Aorta (tissue), 5 donors: Measurements from ENCODE around the gene ZNF143. TPM values are rescaled to one million over a fixed set of nuclear protein-coding genes. Genes with fewer than 3 reads are reported as not detected.

Source experiments
- ATAC-seq: fragments of 200-7000 bp; cut with Tn5 transposase; one replicate; pipeline ENCODE4 v1.9.1; 2022; ENCODE audit warnings: moderate library complexity; ENCODE audit not compliant: low FRiP score
- DNase-seq, 2 donors: peaks; one replicate each; pipeline ENCODE4 v3.0.0-alpha.2; 2020
- H3K27ac ChIP-seq, 2 donors: one replicate each; pipeline ENCODE4 v1.5.1; 2013; ENCODE audit warnings: low read length in 2 of 2, mild to moderate bottlenecking in 2 of 2, moderate library complexity in 2 of 2, control low read depth in 1 of 2, inconsistent platforms in 1 of 2, low read depth in 1 of 2
- H3K27me3 ChIP-seq, 2 donors: one replicate each; pipeline ENCODE4 v1.6.1; 2013; ENCODE audit warnings: control low read depth in 1 of 2, low read length in 1 of 2, mild to moderate bottlenecking in 1 of 2, moderate library complexity in 1 of 2; ENCODE audit not compliant: insufficient read depth in 2 of 2, control insufficient read depth in 1 of 2
- H3K36me3 ChIP-seq, 2 donors: one replicate each; pipeline ENCODE4 v1.6.1; 2013; ENCODE audit warnings: control low read depth in 1 of 2, low read length in 1 of 2, mild to moderate bottlenecking in 1 of 2; ENCODE audit not compliant: insufficient read depth in 2 of 2, control insufficient read depth in 1 of 2
- H3K4me1 ChIP-seq, 2 donors: one replicate each; pipeline ENCODE4 v1.6.1; 2013; ENCODE audit warnings: low read length in 2 of 2, control low read depth in 1 of 2, mild to moderate bottlenecking in 1 of 2, moderate library complexity in 1 of 2; ENCODE audit not compliant: insufficient read depth in 2 of 2, control insufficient read depth in 1 of 2
- H3K4me3 ChIP-seq, 2 donors: one replicate each; pipeline ENCODE4 v1.5.1; 2013; ENCODE audit warnings: low read length in 2 of 2, control low read depth in 1 of 2, mild to moderate bottlenecking in 1 of 2
- H3K9me3 ChIP-seq: one replicate; pipeline ENCODE4 v1.6.1; 2013; ENCODE audit warnings: mild to moderate bottlenecking, low read length; ENCODE audit not compliant: control insufficient read depth
- WGBS, 2 donors: extraction: QIAGEN DNeasy Blood & Tissue Kit; methylation state at CpG; one replicate each; pipeline ENCODE4 v1.1.7; 2013; 5-methylcytosine and 5-hydroxymethylcytosine counted together
- intact Hi-C, 2 donors: fragments of 100-400 bp; cut with DNase I; formaldehyde crosslinking; loops; one replicate each; pipeline versions ENCODE4 v1.14.2 to v1.15.0; 2022
- polyA plus RNA-seq, 2 donors: library from polyadenylated mRNA; stranded (reverse); fragments of 200-250 nt; gene quantifications; one replicate each; pipeline ENCODE4 v1.2.3, GENCODE V29; 2013
- total RNA-seq, 2 donors: library from RNA; stranded (reverse); fragmentation: NEBNext Ultra II Directional; extraction: Animal tissue kit (Norgen Biotek cat#: 25700); gene quantifications; one replicate each; pipeline ENCODE4 v1.2.1, GENCODE V29; 2021
- donor health status: healthy with polysubstance abuse.
- donor health status: Bipolar disorder and iron deficiency.
- donor health status: DM: no; HTN: no; CAD: no.
- donor health status: DM: no; HTN: no; CAD: no.
- donor health status: DM: yes; HTN: yes; CAD: no.

ZNF143 gene
- total and polyA plus RNA-seq, 4 donors = 12.9 to 42.0 (median 26.9) TPM

DNA sequence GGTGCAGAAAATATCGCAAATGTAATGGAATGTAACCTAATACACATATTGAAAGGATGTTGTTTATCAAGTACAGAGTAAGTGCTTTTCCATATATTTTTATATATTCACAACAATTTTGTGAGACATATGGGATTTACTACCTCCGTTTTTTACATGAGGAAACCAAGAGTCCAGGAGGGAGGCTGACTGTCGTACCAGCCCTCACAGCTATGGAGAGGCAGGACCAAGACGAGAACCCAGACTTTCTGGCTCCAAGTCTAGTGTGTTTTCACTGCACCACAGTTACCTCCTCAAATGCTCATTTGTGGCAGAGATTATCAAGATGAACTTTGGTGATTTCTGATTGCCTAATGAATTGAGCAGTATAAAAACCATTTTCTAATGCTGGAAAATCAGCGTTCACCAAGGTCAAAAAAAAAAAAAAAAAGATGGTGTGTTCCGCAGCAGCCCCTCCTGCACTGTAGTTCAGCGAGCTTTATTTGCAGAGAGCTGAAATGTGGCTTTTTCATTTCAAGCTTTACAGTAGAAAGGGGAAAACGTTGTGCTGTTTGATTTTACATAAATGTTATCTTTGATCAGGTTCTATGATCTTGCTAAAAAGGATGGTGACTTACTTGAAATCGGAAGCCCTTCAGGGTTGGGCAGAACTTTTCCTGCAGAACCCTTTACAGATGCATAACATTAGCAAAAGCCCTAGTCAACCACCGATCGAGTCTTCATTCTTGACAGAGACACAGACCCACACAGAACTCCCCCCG lies 67.9 kb downstream of the ZNF143 start:
- ATAC-seq (no peak), DNase-seq (no peak)
- 48 to 53% methylated on average over 12 of the region's 12 CpGs for WGBS, 2 donors
- intact Hi-C loops = loop anchor here (5.0 kb wide), 2 partner anchors 44 to 49 kb away; partner anchors contain the start of gene WEE1 (in 1 of the 2)
- H3K4me3 ChIP-seq = no peak overlapping the region
- peaks cover 0 to 3% of the 10 kb centered on the region in 2 donors for H3K36me3 ChIP-seq
- H3K27ac ChIP-seq = no peak overlapping the region
- H3K9me3 ChIP-seq = no peaks in the 10 kb centered on the region
- H3K27me3 ChIP-seq = no peaks in the 10 kb centered on the region
- H3K4me1 ChIP-seq = no peaks in the 10 kb centered on the region

GRCh38 chr11:9529334-9529650 lies 68.5 kb downstream of the ZNF143 start:
- intact Hi-C loops = loop anchor here (5.0 kb wide), 2 partner anchors 43 to 48 kb away; partner anchors contain the start of gene WEE1 (in 1 of the 2)
- ATAC-seq (no peak), DNase-seq (peak; percentile 71 to 85)
- Histone ChIP-seq H3K4me1 (no peaks in the 10 kb centered on the region), H3K4me3 (no peak overlapping the region), H3K9me3 (no peaks in the 10 kb centered on the region), H3K27ac (no peak overlapping the region), H3K36me3 (peaks cover 0 to 3% of the 10 kb centered on the region in 2 donors), H3K27me3 (no peaks in the 10 kb centered on the region)
- WGBS, 2 donors = 24 to 25% methylated on average over 3 of the region's 3 CpGs

GRCh38 chr11:9530020-9530621 lies 69.3 kb downstream of the ZNF143 start:
- Histone ChIP-seq H3K4me1 (no peaks in the 10 kb centered on the region), H3K4me3 (no peak overlapping the region), H3K36me3 (peaks cover 0 to 2% of the 10 kb centered on the region in 2 donors), H3K27me3 (no peaks in the 10 kb centered on the region), H3K27ac (no peak overlapping the region), H3K9me3 (no peaks in the 10 kb centered on the region)
- WGBS, 2 donors = 60 to 68% methylated on average over 9 of the region's 9 CpGs
- intact Hi-C loops = loop anchor here in 1 of 2 donors (10.0 kb wide), 2 partner anchors 85 to 215 kb away; no protein-coding TSS in a partner anchor
- ATAC-seq = no peak
- no peak for DNase-seq

DNA sequence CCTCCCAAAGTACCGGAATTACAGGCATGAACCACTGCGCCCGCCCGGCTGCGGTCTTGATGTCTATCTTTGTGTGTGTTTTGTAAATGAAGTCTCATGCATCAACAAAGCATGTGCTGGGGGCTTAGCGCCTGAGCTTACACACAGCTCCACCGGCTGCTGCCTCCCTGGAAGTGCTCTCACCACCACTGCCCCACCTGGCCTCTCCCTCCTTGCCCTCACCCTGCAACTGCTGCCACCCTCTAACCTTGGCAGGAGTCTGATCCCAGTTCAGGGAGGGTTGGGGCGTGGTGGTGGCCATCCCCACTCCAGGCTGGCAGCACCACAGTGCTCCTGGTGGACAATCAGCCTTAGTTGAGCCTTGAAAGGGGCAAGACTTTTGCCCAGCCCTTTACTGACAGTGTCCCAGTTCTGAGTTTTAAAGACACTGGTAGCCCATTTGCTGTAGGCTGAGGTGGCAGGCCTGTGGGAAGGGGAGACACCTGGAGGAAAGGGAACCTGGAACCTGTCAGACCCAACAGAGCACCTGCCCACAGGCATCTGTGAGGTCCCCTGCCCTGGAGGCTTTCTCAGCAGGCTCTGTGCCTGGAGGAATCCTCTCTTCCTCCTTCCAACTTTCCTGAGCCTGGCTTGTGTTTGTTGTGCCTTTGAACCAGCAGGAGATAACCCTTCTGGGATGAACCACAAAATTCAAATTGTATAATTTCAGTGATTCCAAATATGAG lies 70.3 kb downstream of the ZNF143 start:
- no peak overlapping the region for H3K27ac ChIP-seq
- no peaks in the 10 kb centered on the region for H3K4me1 ChIP-seq
- intact Hi-C loops = loop anchor here in 1 of 2 donors (10.0 kb wide), 2 partner anchors 84 to 214 kb away; no protein-coding TSS in a partner anchor
- DNase-seq (no peak), ATAC-seq (no peak)
- H3K27me3 ChIP-seq = no peaks in the 10 kb centered on the region
- H3K36me3 ChIP-seq = no peaks in the 10 kb centered on the region
- no peak overlapping the region for H3K4me3 ChIP-seq
- WGBS, 2 donors = 96 to 98% methylated on average over 8 of the region's 8 CpGs
- no peaks in the 10 kb centered on the region for H3K9me3 ChIP-seq

DNA sequence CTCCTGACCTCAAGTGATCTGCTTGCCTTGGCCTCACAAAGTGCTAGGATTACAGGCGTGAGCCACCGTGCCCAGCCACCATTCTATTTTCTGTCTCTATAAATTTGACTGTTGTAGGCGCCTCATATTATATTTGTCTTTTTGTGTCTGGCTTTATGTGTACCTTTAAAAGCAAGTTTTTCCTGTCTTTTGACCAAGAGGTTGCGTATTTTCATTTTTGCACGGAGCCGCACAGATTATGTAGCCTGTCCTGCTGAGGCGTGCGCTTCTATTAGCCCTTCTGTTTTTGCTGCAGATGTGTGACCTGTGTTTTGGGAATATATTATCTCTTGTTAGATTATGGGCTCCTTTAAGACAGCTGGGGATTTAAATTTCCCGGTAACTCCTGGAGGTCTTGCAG lies 72.2 kb downstream of the ZNF143 start:
- Histone ChIP-seq H3K4me1 (no peaks in the 10 kb centered on the region), H3K36me3 (no peaks in the 10 kb centered on the region), H3K4me3 (no peak overlapping the region), H3K9me3 (no peaks in the 10 kb centered on the region), H3K27me3 (no peaks in the 10 kb centered on the region), H3K27ac (peak overlapping the region in 1 of 2 donors; percentile 33)
- 38 to 47% methylated on average over 9 of the region's 9 CpGs for WGBS, 2 donors
- DNase-seq (no peak), ATAC-seq (no peak)
- intact Hi-C loops = loop anchor here in 1 of 2 donors (10.0 kb wide), 2 partner anchors 82 to 212 kb away; no protein-coding TSS in a partner anchor

GRCh38 chr11:9533736-9534473 lies 73.1 kb downstream of the ZNF143 start:
- WGBS, 2 donors = 3 to 8% methylated on average over 5 of the region's 5 CpGs
- no peak for ATAC-seq
- Histone ChIP-seq H3K27ac (no peak overlapping the region), H3K4me3 (no peak overlapping the region), H3K36me3 (no peaks in the 10 kb centered on the region), H3K9me3 (no peaks in the 10 kb centered on the region), H3K27me3 (no peaks in the 10 kb centered on the region), H3K4me1 (no peaks in the 10 kb centered on the region)
- DNase-seq = no peak
- intact Hi-C loops = loop anchor here in 1 of 2 donors (10.0 kb wide), 2 partner anchors 81 to 211 kb away; no protein-coding TSS in a partner anchor

- H3K4me1 ChIP-seq = no peaks in the 10 kb centered on the region
- no peaks in the 10 kb centered on the region for H3K9me3 ChIP-seq
- no peak overlapping the region for H3K4me3 ChIP-seq
- H3K27me3 ChIP-seq = no peaks in the 10 kb centered on the region
- intact Hi-C loops = loop anchor here in 1 of 2 donors (10.0 kb wide), 2 partner anchors 80 to 210 kb away; no protein-coding TSS in a partner anchor
- WGBS, 2 donors = 49 to 61% methylated on average over 6 of the region's 6 CpGs
- peak overlapping the region in 1 of 2 donors; percentile 8 for H3K27ac ChIP-seq
- H3K36me3 ChIP-seq = no peaks in the 10 kb centered on the region
- ATAC-seq (peak; percentile 53), DNase-seq (peak; percentile 85 to 93)
These were observed 74.5 kb downstream of the ZNF143 start for GRCh38 chr11:9535189-9535781.

- Histone ChIP-seq H3K27ac (no peak overlapping the region), H3K9me3 (no peaks in the 10 kb centered on the region), H3K27me3 (no peaks in the 10 kb centered on the region), H3K4me1 (no peaks in the 10 kb centered on the region), H3K36me3 (no peaks in the 10 kb centered on the region), H3K4me3 (no peak overlapping the region)
- ATAC-seq (no peak), DNase-seq (no peak)
- WGBS, 2 donors = 88 to 92% methylated on average over 2 of the region's 2 CpGs
- intact Hi-C loops = loop anchor here in 1 of 2 donors (10.0 kb wide), 2 partner anchors 76 to 206 kb away; no protein-coding TSS in a partner anchor
These were observed 77.7 kb downstream of the ZNF143 start for GRCh38 chr11:9538548-9538947.
